GM20431 (cell line): Measurements from ENCODE around the gene CDKN1A.

Experiments used
- in situ Hi-C: fragments of 300-500 bp; cut with MseI, MboI; formaldehyde crosslinking; loops from one replicate; pipeline ENCODE4 v1.15.0; 2020; ENCODE audit warnings: low sequenced_read_pairs; ENCODE audit not compliant: unreplicated experiment

The CDKN1A gene

DNA sequence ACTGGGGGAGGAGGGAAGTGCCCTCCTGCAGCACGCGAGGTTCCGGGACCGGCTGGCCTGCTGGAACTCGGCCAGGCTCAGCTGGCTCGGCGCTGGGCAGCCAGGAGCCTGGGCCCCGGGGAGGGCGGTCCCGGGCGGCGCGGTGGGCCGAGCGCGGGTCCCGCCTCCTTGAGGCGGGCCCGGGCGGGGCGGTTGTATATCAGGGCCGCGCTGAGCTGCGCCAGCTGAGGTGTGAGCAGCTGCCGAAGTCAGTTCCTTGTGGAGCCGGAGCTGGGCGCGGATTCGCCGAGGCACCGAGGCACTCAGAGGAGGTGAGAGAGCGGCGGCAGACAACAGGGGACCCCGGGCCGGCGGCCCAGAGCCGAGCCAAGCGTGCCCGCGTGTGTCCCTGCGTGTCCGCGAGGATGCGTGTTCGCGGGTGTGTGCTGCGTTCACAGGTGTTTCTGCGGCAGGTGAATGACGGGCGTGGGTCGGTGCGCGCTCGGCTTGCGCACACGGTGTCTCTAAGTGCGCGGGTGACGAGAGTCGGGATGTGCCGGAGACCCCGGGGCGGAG, at the start of gene CDKN1A:
TSS of gene CDKN1A (plus strand) at position 227 of the 555 bp plus-strand sequence. CDS start 5,388 bp downstream, outside the sequence.
- in situ Hi-C loops, result no loop called here

DNA sequence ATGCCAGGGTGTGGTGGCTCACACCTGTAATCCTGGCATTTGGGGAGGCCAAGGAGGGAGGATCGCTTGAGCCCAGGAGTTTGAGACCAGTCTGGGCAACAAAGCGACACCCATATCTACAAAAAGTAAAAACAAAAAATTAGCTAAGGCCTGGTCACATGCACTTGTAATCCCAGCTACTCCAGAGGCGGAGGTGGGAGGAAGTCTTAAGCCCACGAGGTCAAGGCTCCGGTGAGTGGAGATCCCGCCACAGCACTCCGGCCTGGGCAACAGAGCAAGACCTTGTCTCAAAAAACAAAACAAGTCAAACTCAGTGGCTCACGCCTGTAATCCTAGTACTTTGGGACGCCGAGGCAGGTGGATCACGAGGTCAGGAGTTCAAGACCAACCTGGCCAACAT, 48.7 kb upstream of the CDKN1A start:
- in situ Hi-C loops, result loop anchor here (10.0 kb wide), 2 partner anchors 55 to 125 kb away; no protein-coding TSS in a partner anchor

DNA sequence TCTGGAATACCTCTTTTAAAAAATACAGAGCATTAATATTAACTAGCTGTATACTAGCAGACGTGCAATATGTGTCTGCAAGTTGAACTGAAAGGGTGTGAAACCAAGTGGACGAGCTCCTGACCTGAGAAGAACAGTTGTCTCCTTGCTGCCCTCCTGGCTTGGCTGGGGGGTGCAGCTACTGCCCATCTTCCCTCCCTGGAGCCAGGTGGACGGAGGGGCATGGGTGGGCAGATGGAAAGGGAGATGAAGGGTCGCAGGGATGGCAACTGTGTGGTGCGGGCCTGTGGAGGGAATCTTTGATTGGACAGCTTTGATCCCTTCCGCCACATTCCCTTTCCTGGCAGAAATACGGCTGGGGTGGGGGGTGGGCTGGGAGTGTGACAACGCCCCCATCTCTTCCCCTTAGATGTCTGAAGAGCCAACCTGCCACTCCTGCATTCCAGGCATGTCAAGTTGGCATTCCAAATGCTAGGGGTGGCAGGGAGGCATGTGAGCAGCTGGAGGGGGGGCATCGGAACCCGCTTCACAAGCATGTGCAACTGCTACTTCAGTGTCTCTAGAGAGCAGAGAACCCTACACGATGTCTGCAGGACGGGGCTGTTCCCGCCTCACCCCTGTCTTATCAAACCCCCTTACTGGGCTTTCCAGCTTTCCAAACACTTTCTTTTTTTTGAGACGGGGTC, 47.0 kb upstream of the CDKN1A start:
- in situ Hi-C loops, result no loop called here

DNA sequence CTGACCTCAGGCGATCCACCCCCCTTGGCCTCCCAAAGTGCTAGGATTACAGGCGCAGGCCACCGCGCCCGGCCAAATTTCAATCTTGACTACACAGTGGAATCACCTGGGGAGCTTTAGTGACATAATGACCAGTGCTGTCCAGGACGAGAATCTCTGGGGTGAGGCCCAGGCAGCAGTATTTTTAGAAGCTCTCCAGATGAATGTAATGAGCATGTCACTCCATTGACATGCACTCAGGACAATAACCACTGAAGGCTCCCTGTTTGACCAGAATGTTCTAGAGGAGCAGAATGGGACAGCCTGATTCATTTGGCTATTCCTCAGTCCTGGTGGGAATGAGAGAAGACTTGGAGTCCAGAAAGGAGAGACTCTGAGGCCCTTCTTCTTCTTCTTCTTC, 45.1 kb upstream of the CDKN1A start:
- in situ Hi-C loops, result no loop called here

DNA sequence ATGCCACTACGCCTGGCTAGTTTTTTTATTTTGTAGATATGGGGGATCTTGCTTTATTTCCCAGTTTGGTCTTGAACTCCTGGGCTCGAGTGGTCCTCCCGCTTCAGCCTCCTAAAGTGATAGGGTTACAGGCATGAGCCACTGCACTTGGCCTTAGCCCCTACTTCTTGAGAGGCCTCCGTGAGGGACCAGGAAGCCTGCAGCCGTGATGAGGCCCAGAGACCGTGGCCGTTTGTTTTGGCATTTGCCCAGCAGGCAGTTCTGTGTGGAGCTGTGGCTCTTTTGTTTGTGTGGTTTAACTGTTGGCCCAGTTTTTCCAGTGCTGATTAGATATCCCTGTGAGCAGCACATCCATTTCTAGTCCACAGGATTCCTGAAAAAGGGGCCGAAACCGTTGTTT, 44.6 kb upstream of the CDKN1A start:
- in situ Hi-C loops, result no loop called here

DNA sequence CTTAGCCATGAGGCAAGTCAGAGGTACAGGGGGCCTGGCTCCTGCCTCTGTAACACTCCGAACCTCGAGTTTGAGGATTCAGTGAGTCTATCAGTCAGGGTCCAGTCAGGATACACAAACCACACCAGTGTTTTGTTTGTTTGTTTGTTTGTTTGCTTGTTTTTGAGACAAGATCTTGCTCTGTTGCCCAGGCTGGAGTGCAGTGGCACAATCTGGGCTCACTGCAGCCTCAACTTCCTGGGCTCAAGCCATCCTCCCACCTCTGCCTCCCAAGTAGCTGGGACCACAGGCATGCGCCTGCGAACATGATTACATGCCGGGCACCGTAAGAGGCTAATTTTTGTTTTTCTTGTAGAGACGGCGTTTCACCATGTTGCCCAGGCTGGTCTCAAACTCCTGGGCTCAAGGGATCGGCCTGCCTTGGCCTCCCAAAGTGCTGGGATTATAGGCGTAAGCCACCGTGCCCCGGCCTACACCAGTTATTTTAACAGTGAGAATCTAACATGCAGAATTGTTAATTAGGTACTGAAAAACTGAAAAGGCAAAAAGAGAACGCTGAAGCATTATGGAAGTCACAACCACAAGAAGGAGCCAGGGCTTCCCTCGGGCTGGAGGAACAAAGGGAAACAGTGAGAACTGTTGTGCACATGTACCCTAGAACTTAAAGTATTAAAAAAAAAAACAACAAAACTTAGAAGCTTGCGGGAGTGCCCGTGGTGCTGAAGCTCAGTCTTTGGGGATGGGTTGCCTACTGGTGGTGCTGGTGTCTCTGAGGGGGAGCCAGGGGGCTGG, 44.0 kb upstream of the CDKN1A start:
- in situ Hi-C loops, result no loop called here

DNA sequence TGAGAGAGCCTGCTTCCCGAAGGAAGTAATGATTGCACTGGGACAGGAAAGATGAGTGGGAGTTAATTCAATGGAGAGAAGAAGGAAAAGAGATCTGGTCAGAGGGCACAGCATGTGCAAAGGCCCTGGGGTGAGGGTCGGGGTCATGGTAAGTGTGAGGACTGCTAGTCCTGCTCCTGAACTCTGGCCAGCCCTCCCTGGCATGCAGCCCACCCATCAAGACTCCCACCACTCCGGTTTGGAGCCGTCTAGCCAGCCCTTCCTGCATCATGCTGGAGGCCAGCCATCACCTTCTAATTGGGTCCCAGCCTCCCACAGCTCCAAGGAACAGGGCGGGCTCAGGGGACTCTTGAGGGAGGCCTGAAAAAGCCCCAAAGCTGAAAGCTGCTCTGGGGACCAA, 42.2 kb upstream of the CDKN1A start:
- in situ Hi-C loops, result no loop called here

DNA sequence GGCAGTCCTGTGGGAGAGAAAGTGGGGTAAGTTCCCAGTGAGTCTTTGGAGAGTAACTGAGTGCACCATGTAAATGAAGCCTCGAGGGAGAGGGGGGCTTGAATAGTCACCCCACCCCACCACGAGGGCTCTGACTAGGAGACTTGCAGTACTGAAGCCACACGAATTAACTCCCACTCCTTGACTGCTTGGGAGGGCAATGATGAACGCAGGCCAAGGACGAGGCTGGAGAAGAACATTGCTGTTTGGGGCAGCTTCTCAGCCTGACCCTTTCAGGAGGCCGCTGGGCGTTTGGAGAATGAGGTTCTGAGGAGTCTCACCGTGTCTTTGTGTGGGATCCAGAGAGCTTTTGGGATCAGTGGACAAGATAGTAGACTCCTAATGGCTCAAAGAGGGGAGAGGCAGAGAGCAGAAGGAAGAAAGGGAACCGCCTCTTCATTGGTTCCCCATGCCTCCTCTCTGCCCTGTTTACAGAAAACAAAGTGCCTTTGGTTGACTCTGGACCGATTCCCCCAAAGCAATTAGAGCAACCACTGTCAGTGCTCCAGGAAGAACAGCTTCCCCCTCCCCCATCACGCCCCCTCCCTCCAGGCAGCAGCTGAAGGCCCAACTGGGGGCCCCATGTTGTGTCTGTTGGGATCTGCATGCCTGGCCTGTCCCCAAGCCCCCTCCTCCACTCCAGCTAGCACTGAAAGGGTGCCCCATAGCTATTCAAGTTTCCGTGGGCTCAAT, 41.7 kb upstream of the CDKN1A start:
- in situ Hi-C loops, result no loop called here

DNA sequence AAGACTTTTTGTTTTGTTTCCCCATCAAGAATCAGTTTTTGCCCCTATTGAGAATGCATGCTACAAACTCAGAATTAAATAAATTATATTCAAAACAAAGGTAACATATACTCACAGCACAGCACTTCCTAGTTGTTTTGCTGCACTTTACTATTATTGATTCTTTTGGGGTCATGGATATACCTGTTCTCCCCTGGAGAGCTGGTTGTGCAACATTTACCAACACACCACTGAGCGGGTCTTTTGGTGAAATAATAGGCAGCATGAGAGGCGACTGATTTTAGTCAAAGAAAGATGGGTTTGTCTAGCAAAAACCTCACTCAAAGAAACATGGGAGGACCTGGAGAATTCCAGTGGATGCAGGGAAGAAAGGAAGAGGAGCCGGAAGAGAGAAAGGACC, 39.9 kb upstream of the CDKN1A start:
- in situ Hi-C loops, result no loop called here

DNA sequence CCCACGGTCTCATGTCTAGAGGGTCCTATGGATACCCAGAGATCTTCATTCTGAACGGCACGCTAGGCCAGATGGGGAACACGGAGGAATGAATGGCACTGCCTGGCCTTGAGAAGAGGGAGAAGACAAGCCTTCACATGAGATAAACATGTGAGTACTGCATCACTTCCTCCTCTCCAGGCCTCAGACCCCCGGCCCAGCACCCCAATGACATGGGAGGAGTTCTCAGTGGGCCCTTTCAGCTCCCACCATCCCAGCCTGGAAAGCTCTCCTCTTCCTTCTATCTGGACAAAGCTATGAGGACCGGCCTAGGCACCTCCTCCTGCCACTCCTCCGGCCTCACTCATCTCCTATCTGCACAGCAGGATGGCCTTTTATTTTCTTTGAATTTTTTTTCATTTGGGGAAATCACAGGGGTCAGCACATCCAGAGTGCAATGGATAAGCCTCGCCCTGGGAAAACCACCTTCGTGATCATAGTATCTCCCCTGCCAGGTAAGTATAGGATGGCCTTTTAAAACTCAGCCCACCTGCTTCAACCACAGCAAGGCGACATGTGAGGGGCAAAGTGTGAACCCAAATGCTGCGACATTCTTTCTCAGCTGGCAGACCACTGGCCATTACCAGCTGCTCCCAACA, 39.2 kb upstream of the CDKN1A start:
- in situ Hi-C loops, result no loop called here

DNA sequence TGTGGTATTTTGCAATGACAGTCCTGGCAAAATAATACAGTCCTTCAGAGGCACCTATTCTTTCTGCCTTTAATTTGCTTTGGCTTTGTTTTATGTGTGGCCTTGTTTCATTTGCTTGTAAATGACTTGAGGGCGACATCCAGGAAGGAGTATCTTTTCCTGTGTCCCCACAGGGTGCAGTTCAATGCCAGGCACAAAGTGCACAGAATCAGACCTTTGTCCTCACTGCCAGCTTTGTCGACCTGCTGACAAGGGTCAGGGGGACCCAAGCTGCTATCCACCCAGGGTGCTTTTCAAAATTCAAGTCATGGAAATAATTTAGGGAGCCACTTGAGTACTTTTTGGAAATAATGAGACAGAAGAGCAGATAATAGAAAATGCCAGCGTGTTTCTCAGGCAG, 37.0 kb upstream of the CDKN1A start:
- in situ Hi-C loops, result no loop called here

DNA sequence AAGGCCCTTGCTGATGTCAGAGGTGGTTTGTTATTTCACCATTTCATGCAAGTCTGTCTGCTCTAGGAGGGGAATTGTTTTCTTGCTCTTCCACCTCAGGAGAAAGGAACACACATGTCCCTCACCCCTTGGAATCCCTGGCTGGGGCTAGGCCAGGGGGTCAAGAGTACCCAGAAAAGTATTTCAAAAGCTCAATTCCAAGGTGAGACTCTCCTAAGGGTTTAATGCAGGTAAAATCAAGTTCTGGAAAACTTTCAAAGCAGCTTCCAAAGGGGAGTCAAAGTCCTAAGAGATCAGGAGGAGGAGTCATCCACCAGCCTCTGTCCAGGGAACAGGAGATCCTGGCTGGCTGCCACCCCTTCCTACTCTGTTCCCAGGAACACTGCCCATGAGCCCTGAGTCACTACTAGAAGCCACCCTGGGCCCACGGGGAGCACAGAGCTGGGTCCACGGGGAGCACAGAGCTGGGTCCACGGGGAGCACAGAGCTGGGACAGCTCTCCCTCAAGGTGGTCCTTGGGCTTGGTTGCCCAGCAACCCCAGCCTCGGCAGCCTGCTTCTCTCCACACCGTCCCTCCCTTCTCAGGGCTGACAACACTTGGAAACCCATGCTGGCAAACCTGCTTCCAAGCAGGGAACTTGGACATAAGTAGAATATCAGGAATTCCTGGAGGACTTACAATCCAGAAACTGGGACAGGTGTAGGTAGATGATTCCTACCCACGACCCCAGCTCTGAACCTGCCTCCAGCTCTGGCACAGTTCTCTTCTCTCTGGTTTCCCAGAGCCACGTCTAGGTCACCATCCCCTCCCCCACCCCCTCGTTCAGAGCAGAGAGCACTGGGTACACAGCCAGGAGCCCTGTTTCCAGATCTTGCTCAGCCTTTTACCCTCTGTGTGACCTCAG, 35.3 kb upstream of the CDKN1A start:
- in situ Hi-C loops, result no loop called here

DNA sequence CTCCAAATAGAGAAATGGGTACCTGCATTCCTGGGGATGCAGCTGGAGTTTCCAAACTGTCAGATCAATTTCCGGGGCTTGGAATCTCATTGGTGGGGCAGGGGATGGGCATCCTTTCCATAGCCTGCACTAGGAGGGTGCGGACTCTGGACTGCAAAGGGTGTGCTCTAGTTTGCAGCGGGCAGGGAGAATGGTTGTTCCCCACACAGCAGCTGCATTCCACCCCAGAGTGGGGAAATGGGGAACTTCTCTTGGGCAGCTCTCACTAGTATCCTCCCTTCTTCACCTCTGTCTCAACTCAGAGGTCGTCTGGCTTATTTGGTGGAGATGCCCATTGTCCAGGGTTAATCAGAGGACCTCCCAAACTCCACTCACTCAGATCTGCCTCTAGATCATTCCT, 34.5 kb upstream of the CDKN1A start:
- in situ Hi-C loops, result no loop called here

DNA sequence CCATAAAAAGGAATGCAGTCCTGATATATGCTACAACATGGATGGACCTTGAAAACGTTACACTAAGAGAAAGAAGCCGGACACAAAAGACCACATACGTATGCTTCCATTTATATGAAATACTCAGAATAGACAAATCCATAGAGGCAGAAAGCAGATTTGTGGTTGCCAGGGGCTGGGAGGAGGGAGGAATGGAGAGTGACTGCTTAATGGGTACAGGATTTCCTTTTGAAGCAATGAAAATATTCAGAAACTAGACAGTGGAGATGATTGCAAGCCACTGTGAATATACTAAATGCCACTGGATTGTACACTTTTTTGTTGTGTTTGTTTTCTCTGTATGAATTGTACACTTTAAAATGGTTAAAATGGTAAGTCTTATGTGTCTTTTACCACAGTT, 29.4 kb upstream of the CDKN1A start:
- in situ Hi-C loops, result no loop called here

DNA sequence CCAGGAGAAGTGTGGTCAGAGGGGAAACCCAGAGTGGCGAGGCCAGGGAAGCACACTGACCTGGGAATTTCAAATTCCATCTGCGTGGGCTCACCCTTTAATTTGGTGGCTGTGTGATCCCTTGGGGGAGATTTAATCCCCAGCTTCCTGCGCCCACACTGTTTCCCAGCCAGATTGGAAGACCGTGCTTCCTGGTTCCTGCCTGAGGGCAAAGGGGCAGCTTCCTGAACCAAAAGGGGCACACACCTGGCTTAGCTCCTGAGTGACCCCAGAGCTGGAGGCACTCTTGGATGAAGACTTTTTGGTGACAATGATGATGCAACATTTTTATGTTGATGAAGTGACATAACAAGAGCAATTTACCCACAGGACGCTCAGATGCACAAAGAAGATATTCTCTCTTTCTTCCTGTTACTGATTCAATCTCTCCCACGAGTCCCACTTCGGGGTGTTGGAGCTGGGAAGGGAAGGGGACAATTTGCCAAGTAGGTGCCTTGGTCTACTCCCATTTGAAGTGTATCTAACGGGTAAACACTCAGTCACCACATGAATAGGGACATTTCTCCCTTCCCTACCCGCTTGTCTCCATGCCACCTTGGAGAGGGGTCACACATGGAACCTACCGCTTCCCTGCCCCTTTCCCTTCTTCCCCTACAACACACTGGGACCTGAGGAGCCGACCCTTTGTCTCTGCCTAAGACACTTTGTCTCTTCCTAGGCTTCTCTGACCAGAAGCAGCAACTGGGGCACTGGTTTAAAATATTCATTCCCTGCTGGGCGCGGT, 28.6 kb upstream of the CDKN1A start:
- in situ Hi-C loops, result no loop called here

DNA sequence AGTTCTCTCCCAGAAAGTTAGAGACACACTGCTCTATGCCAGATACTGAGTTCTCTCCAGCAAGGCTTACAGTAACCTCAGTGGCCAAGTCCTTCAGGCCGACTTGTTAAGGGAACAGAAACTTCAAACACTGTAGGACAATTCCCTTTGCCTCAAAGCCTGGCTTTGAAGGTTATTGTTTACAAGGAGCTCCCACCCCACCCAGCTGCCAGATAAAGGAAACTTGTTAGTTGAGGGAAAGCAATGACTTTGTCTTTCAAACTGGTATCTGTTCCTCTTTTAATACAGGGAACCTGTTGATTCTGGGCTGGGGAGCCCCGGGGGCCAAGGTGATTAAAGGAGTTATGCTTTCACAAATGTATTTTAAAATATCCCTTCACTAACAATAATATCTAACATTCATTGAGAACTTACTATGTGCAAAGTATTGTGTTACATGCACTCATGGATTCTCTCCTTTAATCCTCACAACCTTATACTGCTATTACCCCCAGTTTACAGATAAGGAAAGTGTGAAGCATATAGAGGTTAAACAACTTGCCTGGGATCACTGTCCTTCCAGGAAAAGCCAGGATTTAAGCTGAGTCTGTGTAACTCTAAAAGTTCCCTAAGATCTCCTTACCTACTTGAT, 27.6 kb upstream of the CDKN1A start:
- in situ Hi-C loops, result no loop called here

DNA sequence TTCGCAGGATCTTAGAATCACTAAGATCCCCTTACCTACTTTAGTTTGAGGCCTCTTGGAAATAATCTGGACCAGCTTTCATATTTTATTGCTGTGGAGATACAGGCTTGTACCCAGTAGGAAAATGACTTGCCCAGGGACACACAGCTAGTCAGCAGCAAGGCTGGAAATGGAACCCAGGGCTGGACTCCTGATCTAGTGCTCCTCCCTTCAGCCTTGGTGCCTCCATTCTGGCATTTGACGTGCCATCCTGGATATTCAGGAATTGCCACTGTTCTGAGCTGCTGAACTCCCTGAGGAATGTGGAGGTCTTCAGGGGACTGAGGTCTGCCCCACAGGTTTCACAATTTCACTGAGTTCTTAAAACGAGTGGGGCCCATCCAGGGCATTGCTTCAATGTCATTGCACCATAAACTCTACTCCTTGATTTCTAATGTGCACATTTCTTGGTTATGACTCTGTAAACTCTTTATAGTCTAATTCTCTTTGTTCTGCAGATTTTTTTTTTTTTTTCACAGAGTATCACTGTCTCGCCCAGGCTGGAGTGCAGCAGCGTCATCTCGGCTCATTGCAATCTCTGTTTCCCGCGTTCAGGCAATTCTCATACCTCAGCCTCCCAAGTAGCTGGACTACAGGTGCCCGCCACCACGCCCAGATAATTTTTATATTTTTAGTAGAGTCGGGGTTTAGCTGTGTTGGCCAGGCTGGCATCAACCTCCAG, 26.7 kb upstream of the CDKN1A start:
- in situ Hi-C loops, result no loop called here
